Measurements from ENCODE around the gene SPAG9.
"Not testable (repeated sequence)": the region's sequence is repeated elsewhere in the genome, so short reads cannot be mapped to it uniquely, and the experiment has no call there.

The SPAG9 gene

DNA sequence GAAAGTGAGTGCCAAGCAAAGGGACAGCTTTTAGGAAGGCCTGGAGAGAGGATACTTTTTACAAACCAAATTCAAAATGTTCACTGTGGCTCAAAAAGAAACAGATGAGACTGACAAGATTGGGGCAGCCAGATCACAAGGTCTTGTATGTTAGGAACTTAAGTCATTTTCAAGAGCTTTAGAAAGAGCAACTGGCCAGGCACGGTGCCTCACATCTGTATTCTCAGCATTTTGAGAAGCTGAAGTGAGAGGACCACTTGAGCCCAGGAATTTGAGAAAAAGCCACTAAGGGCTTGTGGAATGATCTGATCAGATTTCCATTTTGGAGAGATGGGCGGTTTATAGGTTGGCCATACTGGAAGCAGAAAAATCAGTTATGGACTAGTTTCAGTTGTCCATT, 17.2 kb downstream of the SPAG9 start:
- Histone ChIP-seq H3K27ac (ENCODE audit: low read length) (no peak overlapping the region), H3K9me3 (ENCODE audit: control insufficient read depth, low read depth, low read length) (no peaks in the 10 kb centered on the region), H3K9ac (ENCODE audit: low read length) (no peak overlapping the region), H3K4me1 (ENCODE audit: control insufficient read depth, low read depth, low read length) (no peaks in the 10 kb centered on the region), H3K36me3 (ENCODE audit: control insufficient read depth, low read depth, low read length) (no peaks in the 10 kb centered on the region), H3K27me3 (ENCODE audit: control insufficient read depth, insufficient read depth, low read length) (no peaks in the 10 kb centered on the region), H3K4me3 (ENCODE audit: low read length) (no peak overlapping the region)

DNA sequence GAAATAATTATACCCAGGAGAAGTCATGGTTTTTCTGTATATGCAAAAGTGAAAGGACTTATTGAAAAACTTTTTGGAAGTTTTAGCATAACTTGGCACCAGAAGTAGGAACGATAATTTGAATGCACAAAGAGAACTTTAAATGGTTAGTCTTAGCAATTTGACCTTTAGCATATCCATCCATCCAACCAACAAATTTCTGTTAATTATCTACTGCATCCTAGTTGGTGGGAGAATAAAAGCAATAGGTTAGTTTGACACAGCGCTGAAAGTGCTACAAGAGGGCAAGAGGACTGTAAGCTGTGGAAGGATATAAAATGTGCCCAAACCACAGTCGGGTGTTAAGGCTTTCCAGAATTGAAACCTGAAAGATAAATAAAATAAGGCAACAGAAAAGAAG, 17.6 kb downstream of the SPAG9 start:
- no peak overlapping the region for H3K9ac ChIP-seq (ENCODE audit: low read length)
- H3K4me3 ChIP-seq (ENCODE audit: low read length) = no peak overlapping the region
- no peaks in the 10 kb centered on the region for H3K4me1 ChIP-seq (ENCODE audit: control insufficient read depth, low read depth, low read length)
- H3K27me3 ChIP-seq (ENCODE audit: control insufficient read depth, insufficient read depth, low read length) = no peaks in the 10 kb centered on the region
- no peaks in the 10 kb centered on the region for H3K36me3 ChIP-seq (ENCODE audit: control insufficient read depth, low read depth, low read length)
- H3K9me3 ChIP-seq (ENCODE audit: control insufficient read depth, low read depth, low read length) = no peaks in the 10 kb centered on the region
- H3K27ac ChIP-seq (ENCODE audit: low read length) = no peak overlapping the region

DNA sequence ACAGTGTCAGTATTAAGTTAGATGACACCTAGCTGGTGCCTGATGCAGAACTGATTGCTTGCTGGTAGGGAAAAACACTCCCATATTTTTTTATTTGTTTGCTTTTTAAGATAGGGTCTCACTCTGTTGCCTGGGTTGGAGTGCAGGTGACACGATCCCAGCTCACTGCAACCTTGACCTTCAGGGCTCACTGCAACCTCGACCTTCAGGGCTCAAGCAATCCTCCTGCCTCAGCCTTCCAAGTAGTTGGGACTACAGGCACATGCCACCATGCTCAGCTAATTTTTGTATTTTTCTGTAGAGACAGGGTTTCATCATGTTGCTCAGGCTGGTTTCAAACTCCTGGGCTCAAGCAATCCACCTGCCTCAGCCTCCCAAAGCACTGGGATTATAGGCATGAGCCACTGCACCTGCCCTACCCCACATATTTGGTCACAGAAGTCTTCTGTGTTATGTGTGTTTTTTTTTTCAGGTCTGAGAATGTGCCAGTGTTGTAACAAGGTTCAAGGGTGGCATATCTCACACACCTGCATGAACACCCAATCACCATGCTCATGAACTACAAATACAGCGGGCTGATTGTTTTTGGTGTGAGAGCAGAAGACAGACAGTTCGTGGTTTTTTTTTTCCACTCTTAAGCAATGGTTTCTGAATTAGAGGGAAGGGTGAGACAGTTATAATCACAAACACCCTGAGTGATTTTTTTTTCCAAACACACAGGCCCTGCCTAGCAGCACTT, 22.8 kb downstream of the SPAG9 start:
- no peaks in the 10 kb centered on the region for H3K4me1 ChIP-seq (ENCODE audit: control insufficient read depth, low read depth, low read length)
- H3K36me3 ChIP-seq (ENCODE audit: control insufficient read depth, low read depth, low read length) = no peaks in the 10 kb centered on the region
- H3K9me3 ChIP-seq (ENCODE audit: control insufficient read depth, low read depth, low read length) = no peaks in the 10 kb centered on the region
- H3K9ac ChIP-seq (ENCODE audit: low read length) = no peak overlapping the region
- H3K27me3 ChIP-seq (ENCODE audit: control insufficient read depth, insufficient read depth, low read length) = no peaks in the 10 kb centered on the region
- H3K4me3 ChIP-seq (ENCODE audit: low read length) = no peak overlapping the region
- H3K27ac ChIP-seq (ENCODE audit: low read length) = no peak overlapping the region

DNA sequence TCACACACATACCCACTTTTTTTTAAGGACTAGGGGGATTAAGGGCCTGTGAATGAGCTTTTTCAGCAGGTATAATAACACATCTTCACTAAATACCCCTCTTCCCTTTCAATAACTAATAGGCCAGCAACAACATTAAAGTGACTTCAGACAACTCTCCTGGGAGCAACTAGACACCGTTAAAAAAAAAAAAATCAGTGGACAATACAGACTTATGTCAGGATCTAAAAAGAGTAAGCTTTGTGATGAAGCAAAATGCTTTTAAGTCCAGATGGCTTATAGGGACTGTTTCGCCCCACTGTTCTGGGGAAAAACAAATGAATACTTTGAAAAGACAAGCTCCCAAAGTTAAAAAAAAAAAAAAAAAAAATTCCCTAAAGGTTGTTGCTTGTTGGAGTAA, 29.0 kb downstream of the SPAG9 start:
- no peak overlapping the region for H3K4me3 ChIP-seq (ENCODE audit: low read length)
- no peaks in the 10 kb centered on the region for H3K9me3 ChIP-seq (ENCODE audit: control insufficient read depth, low read depth, low read length)
- no peak overlapping the region for H3K27ac ChIP-seq (ENCODE audit: low read length)
- H3K27me3 ChIP-seq (ENCODE audit: control insufficient read depth, insufficient read depth, low read length) = no peaks in the 10 kb centered on the region
- H3K9ac ChIP-seq (ENCODE audit: low read length) = no peak overlapping the region
- H3K36me3 ChIP-seq (ENCODE audit: control insufficient read depth, low read depth, low read length) = no peaks in the 10 kb centered on the region
- H3K4me1 ChIP-seq (ENCODE audit: control insufficient read depth, low read depth, low read length) = no peaks in the 10 kb centered on the region

- H3K27me3 ChIP-seq (ENCODE audit: control insufficient read depth, insufficient read depth, low read length); H3K4me3 ChIP-seq (ENCODE audit: low read length); H3K9me3 ChIP-seq (ENCODE audit: control insufficient read depth, low read depth, low read length); H3K9ac ChIP-seq (ENCODE audit: low read length); H3K27ac ChIP-seq (ENCODE audit: low read length); H3K36me3 ChIP-seq (ENCODE audit: control insufficient read depth, low read depth, low read length); H3K4me1 ChIP-seq (ENCODE audit: control insufficient read depth, low read depth, low read length): not testable (repeated sequence)
Observed at GRCh38 chr17:51088868-51089267, 31.8 kb downstream of the SPAG9 start.

- Histone ChIP-seq H3K27me3 (ENCODE audit: control insufficient read depth, insufficient read depth, low read length) (no peaks in the 10 kb centered on the region), H3K4me1 (ENCODE audit: control insufficient read depth, low read depth, low read length) (no peaks in the 10 kb centered on the region), H3K36me3 (ENCODE audit: control insufficient read depth, low read depth, low read length) (no peaks in the 10 kb centered on the region), H3K9ac (ENCODE audit: low read length) (no peak overlapping the region), H3K4me3 (ENCODE audit: low read length) (no peak overlapping the region), H3K9me3 (ENCODE audit: control insufficient read depth, low read depth, low read length) (no peaks in the 10 kb centered on the region), H3K27ac (ENCODE audit: low read length) (no peak overlapping the region)
Observed at GRCh38 chr17:51088287-51088686, 32.4 kb downstream of the SPAG9 start.

- Histone ChIP-seq H3K27ac (ENCODE audit: low read length) (no peak overlapping the region), H3K4me3 (ENCODE audit: low read length) (no peak overlapping the region), H3K27me3 (ENCODE audit: control insufficient read depth, insufficient read depth, low read length) (no peaks in the 10 kb centered on the region), H3K36me3 (ENCODE audit: control insufficient read depth, low read depth, low read length) (no peaks in the 10 kb centered on the region), H3K4me1 (ENCODE audit: control insufficient read depth, low read depth, low read length) (no peaks in the 10 kb centered on the region), H3K9me3 (ENCODE audit: control insufficient read depth, low read depth, low read length) (no peaks in the 10 kb centered on the region), H3K9ac (ENCODE audit: low read length) (no peak overlapping the region)
Observed at GRCh38 chr17:51087072-51087757, 33.5 kb downstream of the SPAG9 start.

- Histone ChIP-seq H3K27ac (ENCODE audit: low read length) (no peak overlapping the region), H3K9me3 (ENCODE audit: control insufficient read depth, low read depth, low read length) (no peaks in the 10 kb centered on the region), H3K27me3 (ENCODE audit: control insufficient read depth, insufficient read depth, low read length) (no peaks in the 10 kb centered on the region), H3K9ac (ENCODE audit: low read length) (no peak overlapping the region), H3K4me1 (ENCODE audit: control insufficient read depth, low read depth, low read length) (no peaks in the 10 kb centered on the region), H3K4me3 (ENCODE audit: low read length) (no peak overlapping the region), H3K36me3 (ENCODE audit: control insufficient read depth, low read depth, low read length) (no peaks in the 10 kb centered on the region)
Observed at GRCh38 chr17:51085150-51085805, 35.4 kb downstream of the SPAG9 start.

DNA sequence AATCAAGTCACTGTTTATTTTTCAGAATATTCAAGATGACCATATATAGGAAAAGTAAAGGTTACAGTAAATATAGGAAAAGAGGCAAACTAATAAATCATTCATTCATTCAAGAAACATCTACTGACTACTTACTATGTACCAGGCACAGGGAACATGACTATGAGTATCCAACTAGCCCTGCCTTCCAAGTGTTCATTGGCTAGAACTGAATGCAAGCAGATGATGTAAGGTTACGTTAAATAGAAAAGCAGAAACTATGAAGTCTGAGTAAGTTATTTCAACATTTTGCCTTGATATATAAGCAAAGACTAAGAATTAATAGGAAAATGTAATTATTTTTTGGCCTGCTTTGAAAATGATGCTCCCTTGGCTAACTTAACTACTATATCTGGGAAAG, 36.7 kb downstream of the SPAG9 start:
- no peaks in the 10 kb centered on the region for H3K4me1 ChIP-seq (ENCODE audit: control insufficient read depth, low read depth, low read length)
- no peak overlapping the region for H3K4me3 ChIP-seq (ENCODE audit: low read length)
- H3K9ac ChIP-seq (ENCODE audit: low read length) = no peak overlapping the region
- peaks cover 4% of the 10 kb centered on the region for H3K36me3 ChIP-seq (ENCODE audit: control insufficient read depth, low read depth, low read length)
- H3K9me3 ChIP-seq (ENCODE audit: control insufficient read depth, low read depth, low read length) = no peaks in the 10 kb centered on the region
- H3K27ac ChIP-seq (ENCODE audit: low read length) = no peak overlapping the region
- H3K27me3 ChIP-seq (ENCODE audit: control insufficient read depth, insufficient read depth, low read length) = no peaks in the 10 kb centered on the region

- H3K4me3 ChIP-seq (ENCODE audit: low read length); H3K4me1 ChIP-seq (ENCODE audit: control insufficient read depth, low read depth, low read length); H3K9ac ChIP-seq (ENCODE audit: low read length); H3K9me3 ChIP-seq (ENCODE audit: control insufficient read depth, low read depth, low read length); H3K27me3 ChIP-seq (ENCODE audit: control insufficient read depth, insufficient read depth, low read length); H3K36me3 ChIP-seq (ENCODE audit: control insufficient read depth, low read depth, low read length); H3K27ac ChIP-seq (ENCODE audit: low read length): not testable (repeated sequence)
Observed at GRCh38 chr17:51083364-51083763, 37.3 kb downstream of the SPAG9 start.

DNA sequence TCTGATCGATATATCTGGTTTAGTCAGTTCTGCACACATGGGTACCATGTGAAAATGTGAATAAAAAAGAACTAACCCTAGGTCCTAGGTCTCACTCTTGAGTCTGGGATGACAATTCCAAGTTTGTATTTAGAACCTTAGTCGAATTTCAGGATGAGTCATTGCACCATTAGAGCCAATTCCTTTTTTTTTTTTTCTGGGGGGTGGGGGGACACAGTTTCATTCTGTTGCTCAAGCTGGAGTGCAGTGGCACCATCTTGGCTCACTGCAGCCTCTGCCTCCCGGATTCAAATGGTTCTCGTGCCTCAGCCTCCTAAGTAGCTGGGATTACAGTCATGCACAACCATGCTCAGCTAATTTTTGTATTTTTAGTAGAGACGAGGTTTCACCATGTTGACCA, 41.6 kb downstream of the SPAG9 start:
- Histone ChIP-seq H3K9me3 (ENCODE audit: control insufficient read depth, low read depth, low read length) (no peaks in the 10 kb centered on the region), H3K36me3 (ENCODE audit: control insufficient read depth, low read depth, low read length) (peaks cover 19% of the 10 kb centered on the region), H3K9ac (ENCODE audit: low read length) (no peak overlapping the region), H3K27me3 (ENCODE audit: control insufficient read depth, insufficient read depth, low read length) (no peaks in the 10 kb centered on the region), H3K27ac (ENCODE audit: low read length) (no peak overlapping the region), H3K4me3 (ENCODE audit: low read length) (no peak overlapping the region), H3K4me1 (ENCODE audit: control insufficient read depth, low read depth, low read length) (no peaks in the 10 kb centered on the region)

Data from iPS-18a (cell line).